ENCODE data around the gene EFNA5.

- TF ChIP-seq CTCF (IDR thresholded peaks at IDR 0.05; ENCODE audit: borderline replicate concordance, extremely low read depth, low read length, poor library complexity, severe bottlenecking): no peak
- TF ChIP-seq EZH2 (IDR thresholded peaks at IDR 0.05; ENCODE audit: borderline replicate concordance, low read depth, low read length, severe bottlenecking): no peak
Measured at GRCh38 chr5:107607196-107607595, 63.5 kb downstream of the EFNA5 start.

All from DND-41 (cell line).